Measurements from ENCODE around the gene ANKRD1. TPM values are rescaled to one million over a fixed set of nuclear protein-coding genes. Genes with fewer than 3 reads are reported as not detected.

The ANKRD1 gene
- total RNA-seq, 1 donor, result 1.4 TPM

- H3K4me3 ChIP-seq (ENCODE audit: low read depth, low read length), result no peak overlapping the region
- no peak for TF ChIP-seq CTCF (IDR thresholded peaks at IDR 0.05; ENCODE audit: insufficient read depth, low read length)
- no peak for DNase-seq (ENCODE audit: low read depth)
Measured at GRCh38 chr10:90936276-90936659, 15.4 kb upstream of the ANKRD1 start.

- DNase-seq (ENCODE audit: low read depth), result no peak
- TF ChIP-seq CTCF (IDR thresholded peaks at IDR 0.05; ENCODE audit: insufficient read depth, low read length), result no peak
- H3K4me3 ChIP-seq (ENCODE audit: low read depth, low read length), result no peak overlapping the region
Measured at GRCh38 chr10:90935581-90936275, 14.8 kb upstream of the ANKRD1 start.

GRCh38 chr10:90930971-90931871, 10.3 kb upstream of the ANKRD1 start:
- no peak overlapping the region for H3K4me3 ChIP-seq (ENCODE audit: low read depth, low read length)
- DNase-seq (ENCODE audit: low read depth), result peak; percentile 98
- no peak for TF ChIP-seq CTCF (IDR thresholded peaks at IDR 0.05; ENCODE audit: insufficient read depth, low read length)

- peak overlapping the region; percentile 4 for H3K4me3 ChIP-seq (ENCODE audit: low read depth, low read length)
- no peak for TF ChIP-seq CTCF (IDR thresholded peaks at IDR 0.05; ENCODE audit: insufficient read depth, low read length)
- DNase-seq (ENCODE audit: low read depth), result peak; percentile 96
Measured at GRCh38 chr10:90930070-90930837, 9.4 kb upstream of the ANKRD1 start.

GRCh38 chr10:90929179-90929578, 8.3 kb upstream of the ANKRD1 start:
- DNase-seq (ENCODE audit: low read depth), result no peak
- no peak for TF ChIP-seq CTCF (IDR thresholded peaks at IDR 0.05; ENCODE audit: insufficient read depth, low read length)
- no peak overlapping the region for H3K4me3 ChIP-seq (ENCODE audit: low read depth, low read length)

- DNase-seq (ENCODE audit: low read depth), result no peak
- H3K4me3 ChIP-seq (ENCODE audit: low read depth, low read length), result no peak overlapping the region
- no peak for TF ChIP-seq CTCF (IDR thresholded peaks at IDR 0.05; ENCODE audit: insufficient read depth, low read length)
Measured at GRCh38 chr10:90927293-90927692, 6.4 kb upstream of the ANKRD1 start.
